Trophoblast cell (in vitro differentiated cells and primary cell): ENCODE measurements around the gene KRAS.

Source experiments
- DNase-seq, 2 donors: peaks; one replicate each; pipeline ENCODE4 v3.0.0-alpha.2; 2016
- H2AFZ ChIP-seq: 2 replicates; pipeline ENCODE4 v1.6.1; 2013; ENCODE audit warnings: low read length, moderate library complexity, mild to moderate bottlenecking; ENCODE audit not compliant: insufficient read depth, poor library complexity
- H2AK5ac ChIP-seq: 2 replicates; pipeline ENCODE4 v1.6.1; 2013; ENCODE audit warnings: mild to moderate bottlenecking, low read length
- H2BK120ac ChIP-seq: 2 replicates; pipeline ENCODE4 v1.6.1; 2013; ENCODE audit warnings: low read length, mild to moderate bottlenecking, moderate library complexity; ENCODE audit not compliant: insufficient read depth, poor library complexity
- H2BK12ac ChIP-seq: 2 replicates; pipeline ENCODE4 v1.6.1; 2013; ENCODE audit warnings: mild to moderate bottlenecking, low read length, moderate library complexity
- H2BK5ac ChIP-seq: 2 replicates; pipeline ENCODE4 v1.6.1; 2013; ENCODE audit warnings: low read length, low read depth, moderate library complexity, mild to moderate bottlenecking; ENCODE audit not compliant: poor library complexity
- H3K14ac ChIP-seq: 2 replicates; pipeline ENCODE4 v1.6.1; 2013; ENCODE audit warnings: mild to moderate bottlenecking, low read length
- H3K18ac ChIP-seq: 2 replicates; pipeline ENCODE4 v1.6.1; 2013; ENCODE audit warnings: mild to moderate bottlenecking, low read length
- H3K23ac ChIP-seq: 2 replicates; pipeline ENCODE4 v1.6.1; 2013; ENCODE audit warnings: low read length
- H3K27ac ChIP-seq: 2 replicates; pipeline ENCODE4 v1.5.1; 2013; ENCODE audit warnings: low read depth, mild to moderate bottlenecking, inconsistent platforms, low read length, moderate library complexity
- H3K27me3 ChIP-seq: 2 replicates; pipeline ENCODE4 v1.6.1; 2013; ENCODE audit warnings: inconsistent platforms, mild to moderate bottlenecking, low read length, moderate library complexity; ENCODE audit not compliant: insufficient read depth
- H3K36me3 ChIP-seq, 2 experiments: 1 replicate in 1 of 2; 2 replicates in 1 of 2; pipeline ENCODE4 v1.6.1; 2013; ENCODE audit warnings: low read length in 2 of 2, mild to moderate bottlenecking in 2 of 2, moderate library complexity in 1 of 2; ENCODE audit not compliant: insufficient read depth in 2 of 2, control insufficient read depth in 1 of 2
- H3K4ac ChIP-seq: 2 replicates; pipeline ENCODE4 v1.6.1; 2013; ENCODE audit warnings: low read depth, mild to moderate bottlenecking, low read length, moderate library complexity
- H3K4me1 ChIP-seq, 2 experiments: 1 replicate in 1 of 2; 2 replicates in 1 of 2; pipeline ENCODE4 v1.6.1; 2013; ENCODE audit warnings: low read length in 2 of 2, mild to moderate bottlenecking in 2 of 2, moderate library complexity in 1 of 2; ENCODE audit not compliant: insufficient read depth in 2 of 2, control insufficient read depth in 1 of 2
- H3K4me2 ChIP-seq: 2 replicates; pipeline ENCODE4 v1.6.1; 2013; ENCODE audit warnings: inconsistent platforms, mild to moderate bottlenecking, low read length, moderate library complexity
- H3K4me3 ChIP-seq: 2 replicates; pipeline ENCODE4 v1.5.1; 2013; ENCODE audit warnings: mild to moderate bottlenecking, low read depth, low read length, inconsistent platforms
- H3K79me1 ChIP-seq: one replicate; pipeline ENCODE4 v1.6.1; 2013; ENCODE audit warnings: low read length
- H3K79me2 ChIP-seq: 2 replicates; pipeline ENCODE4 v1.6.1; 2013; ENCODE audit warnings: low read length, mild to moderate bottlenecking; ENCODE audit not compliant: control insufficient read depth, insufficient read depth, poor library complexity
- H3K9ac ChIP-seq: 2 replicates; pipeline ENCODE4 v1.6.1; 2013; ENCODE audit warnings: mild to moderate bottlenecking, low read length
- H3K9me3 ChIP-seq: 2 replicates; pipeline ENCODE4 v1.6.1; 2013; ENCODE audit warnings: low read depth, mild to moderate bottlenecking, control low read depth, inconsistent platforms, low read length; ENCODE audit not compliant: insufficient read depth
- H4K12ac ChIP-seq: 2 replicates; pipeline ENCODE4 v1.6.1; 2013; ENCODE audit warnings: low read depth, mild to moderate bottlenecking, low read length, moderate library complexity
- H4K8ac ChIP-seq: 2 replicates; pipeline ENCODE4 v1.6.1; 2013; ENCODE audit warnings: low read depth, mild to moderate bottlenecking, low read length, moderate library complexity
- H4K91ac ChIP-seq: one replicate; pipeline ENCODE4 v1.6.1; 2013; ENCODE audit warnings: low read depth, mild to moderate bottlenecking, low read length, moderate library complexity
- WGBS: extraction: QIAGEN DNeasy Blood & Tissue Kit; methylation state at CpG from one replicate; pipeline ENCODE4 v1.1.7; 2013; ENCODE audit warnings: missing lambda C conversion rate; ENCODE audit not compliant: insufficient read length, insufficient coverage; ENCODE audit errors: extremely low coverage; 5-methylcytosine and 5-hydroxymethylcytosine counted together

Gene KRAS

GRCh38 chr12:25280082-25280481 lies 29.4 kb upstream of the KRAS start:
- Histone ChIP-seq H3K14ac (no peak overlapping the region), H3K27ac (no peak overlapping the region), H3K4me2 (no peak overlapping the region), H3K4me3 (no peak overlapping the region), H3K9ac (no peak overlapping the region), H4K8ac (no peak overlapping the region), H3K79me2 (no peaks in the 10 kb centered on the region), H3K4ac (no peak overlapping the region), H2BK12ac (no peak overlapping the region), H3K27me3 (no peaks in the 10 kb centered on the region), H2BK120ac (no peak overlapping the region), H3K79me1 (no peaks in the 10 kb centered on the region), H4K91ac (no peak overlapping the region), H3K18ac (no peak overlapping the region), H3K4me1 (no peaks in the 10 kb centered on the region), H3K23ac (no peak overlapping the region), H3K36me3 (no peaks in the 10 kb centered on the region), H2BK5ac (no peak overlapping the region), H4K12ac (no peak overlapping the region), H2AFZ (no peak overlapping the region), H2AK5ac (no peak overlapping the region), H3K9me3 (peaks cover 1% of the 10 kb centered on the region)
- DNase-seq, result no peak

- no peaks in the 10 kb centered on the region for H3K79me1 ChIP-seq
- no peak overlapping the region for H3K4me2 ChIP-seq
- no peak overlapping the region for H2BK120ac ChIP-seq
- H3K4ac ChIP-seq, result no peak overlapping the region
- H2BK5ac ChIP-seq, result no peak overlapping the region
- H3K23ac ChIP-seq, result no peak overlapping the region
- H2AK5ac ChIP-seq, result no peak overlapping the region
- H3K27me3 ChIP-seq, result no peaks in the 10 kb centered on the region
- no peak overlapping the region for H3K14ac ChIP-seq
- H4K12ac ChIP-seq, result no peak overlapping the region
- H3K4me3 ChIP-seq, result no peak overlapping the region
- H3K4me1 ChIP-seq, result no peaks in the 10 kb centered on the region
- no peak overlapping the region for H3K27ac ChIP-seq
- DNase-seq, result no peak
- H3K79me2 ChIP-seq, result no peaks in the 10 kb centered on the region
- no peak overlapping the region for H4K8ac ChIP-seq
- no peak overlapping the region for H3K18ac ChIP-seq
- H3K9ac ChIP-seq, result no peak overlapping the region
- H2BK12ac ChIP-seq, result no peak overlapping the region
- WGBS, result no CpG with 5 or more reads among the region's 6 CpGs
- no peak overlapping the region for H4K91ac ChIP-seq
- H3K9me3 ChIP-seq, result peaks cover 1% of the 10 kb centered on the region
- no peak overlapping the region for H2AFZ ChIP-seq
- H3K36me3 ChIP-seq, result no peaks in the 10 kb centered on the region
Measured at GRCh38 chr12:25278269-25278668, 27.5 kb upstream of the KRAS start.

- Histone ChIP-seq H3K9ac (no peak overlapping the region), H3K27me3 (no peaks in the 10 kb centered on the region), H3K27ac (no peak overlapping the region), H3K4me3 (no peak overlapping the region), H3K4ac (no peak overlapping the region), H3K36me3 (no peaks in the 10 kb centered on the region), H2BK5ac (no peak overlapping the region), H3K18ac (no peak overlapping the region), H3K23ac (no peak overlapping the region), H2AK5ac (no peak overlapping the region), H3K14ac (no peak overlapping the region), H4K12ac (no peak overlapping the region), H3K4me2 (no peak overlapping the region), H2BK120ac (no peak overlapping the region), H3K79me1 (no peaks in the 10 kb centered on the region), H3K4me1 (no peaks in the 10 kb centered on the region), H2AFZ (no peak overlapping the region), H4K91ac (no peak overlapping the region), H2BK12ac (no peak overlapping the region), H3K9me3 (peaks cover 1% of the 10 kb centered on the region), H3K79me2 (no peaks in the 10 kb centered on the region), H4K8ac (no peak overlapping the region)
- peak; percentile 49 to 57 for DNase-seq
- no CpG with 5 or more reads among the region's 4 CpGs for WGBS
Measured at GRCh38 chr12:25276199-25276937, 25.6 kb upstream of the KRAS start.

- Histone ChIP-seq H3K4me2 (no peak overlapping the region), H2AFZ (no peak overlapping the region), H3K27me3 (no peaks in the 10 kb centered on the region), H4K12ac (no peak overlapping the region), H3K18ac (no peak overlapping the region), H4K91ac (no peak overlapping the region), H4K8ac (no peak overlapping the region), H3K9ac (no peak overlapping the region), H3K4ac (no peak overlapping the region), H3K9me3 (no peaks in the 10 kb centered on the region), H2BK12ac (no peak overlapping the region), H3K27ac (no peak overlapping the region), H3K4me3 (no peak overlapping the region), H3K79me1 (no peaks in the 10 kb centered on the region), H3K4me1 (no peaks in the 10 kb centered on the region), H3K14ac (no peak overlapping the region), H3K36me3 (no peaks in the 10 kb centered on the region), H2AK5ac (no peak overlapping the region), H3K79me2 (no peaks in the 10 kb centered on the region), H3K23ac (no peak overlapping the region), H2BK5ac (no peak overlapping the region), H2BK120ac (no peak overlapping the region)
- no CpG with 5 or more reads among the region's 4 CpGs for WGBS
- no peak for DNase-seq
Measured at GRCh38 chr12:25271486-25272098, 20.9 kb upstream of the KRAS start.
